Glutamatergic neuron (in vitro differentiated cells): ENCODE results near the gene MICB. TPM values are rescaled to one million over a fixed set of nuclear protein-coding genes. Genes with fewer than 3 reads are reported as not detected.
"Not testable (repeated sequence)": the region's sequence is repeated elsewhere in the genome, so short reads cannot be mapped to it uniquely, and the experiment has no call there.

Experiments
- DNase-seq: peaks from one replicate; pipeline ENCODE4 v3.0.0; 2022
- H3K27ac Mint-ChIP-seq: one replicate; pipeline ENCODE4 v1.8.0; 2020; ENCODE audit warnings: mild to moderate bottlenecking, mixed read lengths, inconsistent platforms; ENCODE audit not compliant: unreplicated experiment
- H3K27me3 Mint-ChIP-seq: one replicate; pipeline ENCODE4 v1.8.0; 2020; ENCODE audit warnings: mild to moderate bottlenecking, moderate library complexity, mixed read lengths, inconsistent platforms; ENCODE audit not compliant: unreplicated experiment
- H3K36me3 Mint-ChIP-seq: one replicate; pipeline ENCODE4 v1.8.0; 2020; ENCODE audit warnings: mild to moderate bottlenecking, mixed read lengths, inconsistent platforms; ENCODE audit not compliant: unreplicated experiment
- H3K4me1 Mint-ChIP-seq: one replicate; pipeline ENCODE4 v1.8.0; 2020; ENCODE audit warnings: mild to moderate bottlenecking, low read depth, mixed read lengths, inconsistent platforms; ENCODE audit not compliant: unreplicated experiment
- H3K4me3 Mint-ChIP-seq: one replicate; pipeline ENCODE4 v1.8.0; 2020; ENCODE audit warnings: mild to moderate bottlenecking, mixed read lengths, inconsistent platforms; ENCODE audit not compliant: unreplicated experiment
- H3K9me3 Mint-ChIP-seq: one replicate; pipeline ENCODE4 v1.8.0; 2020; ENCODE audit warnings: mild to moderate bottlenecking, moderate library complexity, mixed read lengths, inconsistent platforms; ENCODE audit not compliant: unreplicated experiment
- total RNA-seq: library from RNA; stranded (reverse); fragmentation: NEBNext Ultra II Directional; extraction: Animal tissue kit (Norgen Biotek cat#: 25700); gene quantifications from one replicate; pipeline ENCODE4 v1.2.1, GENCODE V29; 2021; ENCODE audit not compliant: unreplicated experiment
- TF ChIP-seq, protein P1 (sequence below): fragments of 200-600 bp; sonication (generic); IDR thresholded peaks from one replicate; pipeline ENCODE4 v1.5.0; 2021; ENCODE audit not compliant: partially characterized antibody, unreplicated experiment

The MICB gene
- total RNA-seq, 1 donor from 2014 or later = 3.6 TPM

DNA sequence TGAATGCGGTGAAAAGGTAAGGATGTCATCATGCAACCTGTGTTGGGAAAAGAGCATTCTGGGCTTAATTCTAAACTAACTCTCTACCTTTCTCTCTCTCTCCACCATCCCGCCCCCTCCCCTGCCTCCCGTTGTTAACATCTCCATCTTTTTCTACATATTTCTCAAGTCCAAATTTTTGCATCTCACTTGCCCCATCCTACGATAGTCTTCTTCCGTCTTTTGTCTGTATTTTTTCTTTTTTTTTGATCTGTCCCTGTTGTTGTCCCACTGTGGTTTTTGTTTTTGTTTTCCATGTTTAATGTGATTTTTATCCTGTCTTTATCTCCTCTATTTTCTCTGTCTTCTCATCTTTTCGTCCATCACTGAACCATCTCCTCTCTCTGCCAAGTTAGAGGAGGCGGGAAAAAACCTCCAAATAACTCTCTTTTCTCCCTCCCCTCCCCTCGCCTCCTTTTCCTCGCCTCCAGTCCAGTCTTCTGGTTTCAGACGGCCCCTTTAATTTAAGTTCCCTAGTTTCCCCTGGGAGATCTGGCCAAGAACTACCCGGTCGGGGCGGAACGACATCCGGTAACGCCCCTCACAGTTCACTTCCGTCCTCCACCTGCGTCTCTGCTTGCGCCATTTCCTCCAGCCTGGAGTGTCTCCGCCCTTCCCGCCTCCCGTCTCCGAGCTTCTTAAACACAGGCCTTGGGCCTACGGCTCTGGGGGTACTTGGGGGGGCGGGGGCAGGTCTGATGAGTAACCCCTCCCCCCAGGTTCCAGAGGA is 49.2 kb downstream of the MICB start, which contains the start of gene NFKBIL1:
NFKBIL1 (plus strand) TSS at position 651 of the 769 bp plus-strand sequence; CDS start at position 738, 87 bp downstream.
- peak within 1 kb of the TSS; percentile 95 for H3K27ac Mint-ChIP-seq
- H3K4me1 Mint-ChIP-seq = peaks cover 15% of the 10 kb centered on the region
- TF ChIP-seq, protein P1, sequence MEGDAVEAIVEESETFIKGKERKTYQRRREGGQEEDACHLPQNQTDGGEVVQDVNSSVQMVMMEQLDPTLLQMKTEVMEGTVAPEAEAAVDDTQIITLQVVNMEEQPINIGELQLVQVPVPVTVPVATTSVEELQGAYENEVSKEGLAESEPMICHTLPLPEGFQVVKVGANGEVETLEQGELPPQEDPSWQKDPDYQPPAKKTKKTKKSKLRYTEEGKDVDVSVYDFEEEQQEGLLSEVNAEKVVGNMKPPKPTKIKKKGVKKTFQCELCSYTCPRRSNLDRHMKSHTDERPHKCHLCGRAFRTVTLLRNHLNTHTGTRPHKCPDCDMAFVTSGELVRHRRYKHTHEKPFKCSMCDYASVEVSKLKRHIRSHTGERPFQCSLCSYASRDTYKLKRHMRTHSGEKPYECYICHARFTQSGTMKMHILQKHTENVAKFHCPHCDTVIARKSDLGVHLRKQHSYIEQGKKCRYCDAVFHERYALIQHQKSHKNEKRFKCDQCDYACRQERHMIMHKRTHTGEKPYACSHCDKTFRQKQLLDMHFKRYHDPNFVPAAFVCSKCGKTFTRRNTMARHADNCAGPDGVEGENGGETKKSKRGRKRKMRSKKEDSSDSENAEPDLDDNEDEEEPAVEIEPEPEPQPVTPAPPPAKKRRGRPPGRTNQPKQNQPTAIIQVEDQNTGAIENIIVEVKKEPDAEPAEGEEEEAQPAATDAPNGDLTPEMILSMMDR = peak; percentile 24
- peak; percentile 88 for DNase-seq
- peak within 1 kb of the TSS; percentile 93 for H3K4me3 Mint-ChIP-seq
- H3K36me3 Mint-ChIP-seq = no peaks in the 10 kb centered on the region
- peaks cover 22% of the 10 kb centered on the region for H3K9me3 Mint-ChIP-seq
- peaks cover 12% of the 10 kb centered on the region for H3K27me3 Mint-ChIP-seq

DNA sequence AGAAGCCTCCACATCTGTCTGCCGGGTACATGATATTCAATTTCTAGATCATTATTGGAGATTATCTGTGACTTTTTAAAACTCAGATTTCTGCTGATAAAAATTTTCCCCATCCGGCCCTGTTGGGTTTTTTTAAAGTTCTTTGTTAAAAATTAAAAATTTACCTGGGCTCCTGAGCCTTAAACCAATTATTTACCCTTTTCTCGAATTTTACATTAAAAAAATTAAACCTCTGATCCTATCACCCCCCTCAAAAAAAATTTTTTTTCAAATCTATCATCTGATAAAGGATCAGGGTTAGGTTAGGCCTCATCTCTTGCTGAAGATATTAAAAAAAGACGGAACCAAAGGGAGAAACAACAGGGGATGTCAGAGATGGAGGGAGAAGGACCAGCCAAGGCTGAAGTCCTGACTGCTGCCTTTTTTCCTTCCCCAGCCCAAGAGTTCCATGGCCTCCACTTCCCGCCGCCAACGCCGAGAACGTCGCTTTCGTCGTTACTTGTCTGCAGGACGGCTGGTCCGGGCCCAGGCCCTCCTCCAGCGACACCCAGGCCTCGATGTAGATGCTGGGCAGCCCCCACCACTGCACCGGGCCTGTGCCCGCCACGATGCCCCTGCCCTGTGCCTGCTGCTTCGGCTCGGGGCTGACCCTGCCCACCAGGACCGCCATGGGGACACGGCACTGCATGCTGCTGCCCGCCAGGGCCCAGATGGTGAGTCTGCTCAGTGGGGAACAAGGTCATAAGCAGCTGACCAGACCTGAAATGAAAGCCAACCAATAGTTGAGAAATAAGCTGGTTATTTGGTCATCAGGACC is 50.0 kb downstream of the MICB start:
- DNase-seq = no peak
- TF ChIP-seq, protein P1 = no peak
- Mint-ChIP-seq H3K27ac (peak overlapping the region; percentile 95), H3K27me3 (peaks cover 12% of the 10 kb centered on the region), H3K9me3 (peaks cover 22% of the 10 kb centered on the region), H3K4me1 (peaks cover 12% of the 10 kb centered on the region), H3K36me3 (no peaks in the 10 kb centered on the region), H3K4me3 (peak overlapping the region; percentile 93)

DNA sequence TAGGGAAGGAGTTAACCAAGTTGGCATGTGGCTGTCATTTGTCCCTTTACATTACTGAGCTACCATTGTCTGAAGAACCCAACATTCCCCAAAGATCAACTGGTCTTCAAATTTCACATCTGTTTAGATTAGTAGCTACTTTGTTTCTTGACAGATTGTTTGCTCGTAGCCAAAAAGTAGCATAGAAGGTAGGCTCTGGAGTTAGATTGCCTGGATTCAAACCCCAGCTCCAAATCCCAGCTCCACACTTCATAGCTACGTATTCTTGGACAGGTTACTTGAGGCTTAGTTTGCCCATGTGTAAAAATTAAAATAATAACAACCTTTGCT is 50.6 kb downstream of the MICB start:
- TF ChIP-seq, protein P1 = no peak
- no peak for DNase-seq
- peaks cover 8% of the 10 kb centered on the region for H3K4me1 Mint-ChIP-seq
- no peaks in the 10 kb centered on the region for H3K36me3 Mint-ChIP-seq
- peaks cover 22% of the 10 kb centered on the region for H3K9me3 Mint-ChIP-seq
- peak overlapping the region; percentile 93 for H3K4me3 Mint-ChIP-seq
- peak overlapping the region; percentile 39 for H3K27ac Mint-ChIP-seq
- H3K27me3 Mint-ChIP-seq = peaks cover 12% of the 10 kb centered on the region

DNA sequence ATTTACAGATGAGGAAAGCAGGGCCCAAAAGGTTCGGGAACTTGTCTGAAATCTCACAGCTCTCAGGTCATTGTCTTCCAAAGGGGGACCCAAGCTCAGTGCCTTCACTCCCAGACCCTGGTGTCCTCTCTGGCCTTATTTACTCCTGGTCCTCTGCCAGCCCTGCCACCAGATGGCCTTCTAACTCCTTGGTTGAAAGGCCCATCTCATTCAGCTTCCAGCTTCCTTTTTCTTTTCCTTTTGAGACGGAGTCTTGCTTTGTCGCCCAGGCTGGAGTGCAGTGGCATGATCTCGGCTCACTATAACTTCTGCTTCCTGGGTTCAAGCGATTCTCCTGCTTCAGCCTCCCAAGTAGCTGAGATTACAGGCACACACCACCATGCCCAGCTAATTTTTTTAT is 53.4 kb downstream of the MICB start:
- not testable (repeated sequence) for H3K27me3 Mint-ChIP-seq, H3K36me3 Mint-ChIP-seq, H3K4me3 Mint-ChIP-seq, H3K4me1 Mint-ChIP-seq
- H3K9me3 Mint-ChIP-seq = peaks cover 11% of the 10 kb centered on the region
- peak; percentile 48 for DNase-seq
- H3K27ac Mint-ChIP-seq = peak overlapping the region; percentile 38

DNA sequence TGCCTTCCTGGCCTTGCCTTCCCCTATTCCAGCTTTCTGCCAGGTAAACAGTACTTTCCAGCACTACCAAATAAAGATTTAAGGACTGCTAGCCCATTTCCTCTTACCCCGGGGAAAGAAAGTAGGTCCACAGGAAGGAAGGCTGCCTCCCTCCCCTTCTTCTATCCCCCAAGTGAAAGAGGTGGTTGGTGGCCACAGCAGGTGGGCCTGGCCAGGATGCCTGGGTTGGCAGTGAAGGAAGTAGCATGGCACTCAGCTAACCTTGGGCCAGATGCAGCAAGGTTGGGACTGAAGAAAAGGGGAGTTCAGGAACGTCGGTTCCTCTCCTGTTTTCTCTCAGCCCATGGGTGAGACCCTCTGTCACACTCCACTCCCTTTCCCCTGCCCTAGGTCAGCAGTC is 58.4 kb downstream of the MICB start:
- Mint-ChIP-seq H3K27ac (no peak overlapping the region), H3K9me3 (peaks cover 6% of the 10 kb centered on the region), H3K4me1 (peaks cover 4% of the 10 kb centered on the region), H3K36me3 (peaks cover 4% of the 10 kb centered on the region), H3K4me3 (no peak overlapping the region), H3K27me3 (peaks cover 3% of the 10 kb centered on the region)
- TF ChIP-seq, protein P1 = no peak
- no peak for DNase-seq
